Measurements from ENCODE around the gene OLFM3.

Gene OLFM3

DNA sequence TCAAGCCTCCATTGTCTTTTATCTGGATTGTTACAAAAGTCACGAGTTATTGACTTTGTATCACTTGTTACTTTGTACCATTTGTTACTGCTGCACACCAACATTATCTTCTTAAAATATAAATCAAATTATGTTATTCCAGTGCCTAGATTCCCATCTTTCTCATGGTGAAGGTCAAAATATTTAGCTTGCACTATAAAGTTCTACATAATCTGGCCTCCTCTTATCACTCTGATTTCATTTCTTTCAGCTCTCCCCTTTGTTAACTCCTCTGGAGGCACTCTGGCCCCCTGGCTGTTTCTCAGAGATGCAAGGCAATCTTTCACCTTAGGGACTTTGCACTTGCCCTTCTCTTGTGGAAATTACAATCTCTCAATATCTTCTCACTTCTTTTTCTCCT, 143.8 kb downstream of the OLFM3 start:
- in situ Hi-C loops (cut with MboI; ENCODE audit: low sequenced_read_pairs) = no loop called here

DNA sequence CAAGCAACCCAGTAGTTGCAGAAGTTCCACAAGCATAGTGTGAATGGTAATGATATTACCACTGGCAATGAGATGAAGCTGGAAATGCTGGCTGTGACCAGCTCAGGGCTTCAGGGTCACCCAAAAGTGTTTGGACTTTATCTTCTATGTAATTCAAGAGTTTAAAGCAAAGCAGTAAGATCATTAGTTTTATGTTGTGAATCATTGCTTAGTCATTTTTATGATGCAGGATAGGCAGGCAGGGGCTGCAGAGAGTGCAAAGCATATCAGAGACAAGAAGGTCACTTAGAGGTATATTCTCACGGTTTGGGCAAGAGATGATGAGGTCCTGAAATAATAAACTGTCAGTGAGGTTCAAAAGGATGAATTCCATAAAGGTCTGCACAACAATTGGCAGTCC, 147.4 kb downstream of the OLFM3 start:
- in situ Hi-C loops (cut with MboI; ENCODE audit: low sequenced_read_pairs) = no loop called here

DNA sequence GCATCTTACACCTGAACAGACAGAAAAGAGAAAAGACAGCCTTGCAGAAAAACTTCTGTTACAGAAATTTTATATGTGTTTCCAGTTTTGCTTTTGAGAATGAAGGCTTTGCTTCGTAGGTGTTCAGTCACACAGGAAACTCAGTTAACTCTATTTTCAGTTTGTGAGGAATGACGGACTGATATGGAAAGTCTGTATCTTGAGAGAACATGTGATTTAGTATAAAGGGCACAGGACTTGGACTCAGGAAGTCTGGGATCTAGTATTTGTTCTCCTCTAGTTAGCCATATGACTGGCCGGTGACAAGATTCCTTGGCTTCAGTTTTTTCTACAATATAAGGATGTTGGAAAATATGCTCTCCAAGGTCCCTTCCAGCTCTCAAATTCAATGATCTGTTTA, 149.1 kb downstream of the OLFM3 start:
- in situ Hi-C loops (cut with MboI; ENCODE audit: low sequenced_read_pairs) = no loop called here

DNA sequence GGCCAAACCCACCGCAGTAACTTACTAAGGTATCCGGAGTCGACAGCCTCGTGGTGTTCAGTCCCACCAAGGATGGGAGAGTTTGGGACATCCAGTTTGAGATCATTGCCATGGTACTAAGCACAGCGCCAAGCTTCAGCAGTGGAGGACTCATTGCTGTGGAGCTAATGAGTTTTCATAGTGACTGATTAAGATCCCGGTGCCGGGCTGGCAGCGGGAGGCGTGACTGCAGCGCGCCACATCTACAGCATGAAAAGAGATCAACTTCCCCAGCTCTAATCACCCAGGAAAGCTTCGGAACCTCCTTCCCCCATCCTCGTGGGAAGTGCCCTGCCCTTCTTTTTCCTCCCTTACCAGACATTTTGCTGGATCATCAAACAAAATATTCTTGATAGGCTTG, 149.9 kb downstream of the OLFM3 start:
- in situ Hi-C loops (cut with MboI; ENCODE audit: low sequenced_read_pairs) = no loop called here

DNA sequence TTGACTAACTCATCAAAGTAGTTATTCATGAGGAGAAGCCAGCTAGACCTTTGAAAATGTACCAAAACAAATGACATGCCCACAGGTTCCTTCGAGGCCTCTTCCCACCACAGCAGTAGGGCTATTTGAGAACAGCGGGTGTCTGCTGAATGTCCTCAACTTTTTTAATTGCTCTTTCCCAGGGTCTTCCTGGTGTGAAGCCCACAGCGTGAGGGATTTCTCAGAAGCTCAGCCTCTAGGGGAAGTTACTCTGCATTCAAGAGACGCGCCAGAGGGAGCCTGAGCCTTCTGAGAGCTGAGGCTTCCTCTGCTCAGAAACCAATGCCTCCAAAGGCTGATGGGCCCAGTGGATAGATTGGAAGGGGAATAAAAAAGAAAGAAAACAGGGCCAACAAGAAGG, 153.6 kb downstream of the OLFM3 start:
- in situ Hi-C loops (cut with MboI; ENCODE audit: low sequenced_read_pairs) = no loop called here

DNA sequence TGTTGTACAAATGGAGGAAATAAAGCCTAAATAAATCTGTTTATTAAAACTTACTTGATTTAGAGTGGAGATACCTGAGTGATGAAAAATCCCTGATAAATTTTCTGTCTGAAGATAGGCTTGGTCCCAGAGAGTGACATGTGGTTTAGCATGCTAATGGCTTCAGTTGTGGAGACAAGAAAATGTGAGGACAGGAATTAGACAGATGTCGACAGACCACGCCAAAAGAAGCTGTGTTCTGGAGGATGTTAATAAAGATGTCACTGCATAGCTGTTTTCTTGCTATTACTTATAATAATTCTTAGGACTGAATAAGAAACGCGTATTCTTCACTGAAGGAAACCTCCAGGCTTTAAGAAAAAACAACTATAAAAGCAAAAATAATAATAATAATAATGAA, 154.9 kb downstream of the OLFM3 start:
- in situ Hi-C loops (cut with MboI; ENCODE audit: low sequenced_read_pairs) = no loop called here

DNA sequence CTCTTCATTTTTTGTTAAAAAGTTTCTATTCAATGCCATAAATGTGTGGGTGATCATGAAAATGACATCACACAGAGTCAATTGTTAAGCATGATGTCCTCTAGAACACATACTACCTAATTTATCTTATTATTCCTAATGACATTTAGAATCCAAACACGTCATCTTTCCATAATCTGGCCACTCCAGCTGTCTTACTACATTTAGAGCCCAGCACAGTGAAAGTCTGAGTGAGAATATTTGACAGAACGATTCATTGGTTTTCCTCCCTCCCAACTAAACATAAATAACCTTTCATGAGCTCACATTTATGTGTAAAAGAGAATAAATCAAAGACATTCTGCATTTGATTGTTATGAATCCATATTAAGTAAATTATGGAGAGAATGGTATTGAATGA, 160.7 kb downstream of the OLFM3 start:
- in situ Hi-C loops (cut with MboI; ENCODE audit: low sequenced_read_pairs) = no loop called here

DNA sequence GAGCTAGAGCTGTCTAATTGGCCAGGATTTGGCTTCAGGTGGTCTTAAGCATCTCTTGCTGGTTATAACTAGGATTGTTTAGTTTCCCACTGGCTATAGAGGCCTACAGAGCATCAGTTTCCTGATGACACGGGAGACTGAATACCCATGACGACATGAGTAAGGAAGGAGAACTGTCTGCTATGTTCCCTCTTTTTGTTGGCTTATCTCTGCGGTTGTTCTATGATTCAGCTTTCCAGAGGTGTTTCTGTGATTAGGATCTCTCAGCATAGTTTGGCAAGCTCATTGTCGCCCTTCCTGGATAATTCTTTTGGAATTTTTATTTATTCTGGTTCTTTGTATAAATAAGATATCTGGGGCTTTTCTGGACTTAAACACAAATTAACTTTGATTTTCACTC, 163.4 kb downstream of the OLFM3 start:
- in situ Hi-C loops (cut with MboI; ENCODE audit: low sequenced_read_pairs) = no loop called here

DNA sequence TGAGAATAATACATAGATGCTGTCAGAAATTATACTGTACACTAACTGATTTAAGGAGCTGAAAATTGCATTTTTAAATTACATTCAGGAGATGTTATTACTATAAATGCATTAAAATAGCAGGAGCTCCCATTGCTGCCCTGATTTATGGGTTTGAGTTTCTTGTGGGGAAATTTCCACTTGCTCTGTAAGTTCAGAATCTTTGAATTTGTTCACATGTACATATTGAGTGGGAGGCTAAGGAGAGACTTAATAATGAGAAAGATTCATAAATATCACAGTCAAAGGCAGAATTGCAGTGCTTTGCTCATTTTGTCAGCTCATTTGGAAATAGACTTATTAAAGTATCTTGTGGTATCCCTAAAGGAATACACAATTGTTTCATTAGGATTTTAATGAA, 170.3 kb downstream of the OLFM3 start:
- in situ Hi-C loops (cut with MboI; ENCODE audit: low sequenced_read_pairs) = no loop called here

DNA sequence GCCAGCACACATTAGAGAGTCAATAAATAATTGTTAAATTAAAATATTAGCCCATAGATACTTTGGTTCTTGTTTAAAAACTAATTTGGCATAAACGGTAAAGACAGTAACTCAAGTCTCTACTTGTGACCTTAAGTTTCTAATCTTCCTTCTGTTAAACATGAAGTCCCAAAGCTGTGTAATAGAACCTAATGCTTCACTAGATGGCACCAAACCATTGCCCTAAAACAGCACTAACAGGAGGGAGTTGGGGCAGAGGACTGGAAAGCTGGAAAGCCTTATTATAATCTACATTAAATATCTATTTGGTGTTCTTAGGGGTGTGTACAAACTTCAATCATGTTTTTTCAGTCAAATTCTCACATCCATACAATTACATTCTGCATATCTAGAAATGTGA, 176.7 kb downstream of the OLFM3 start:
- in situ Hi-C loops (cut with MboI; ENCODE audit: low sequenced_read_pairs) = no loop called here

DNA sequence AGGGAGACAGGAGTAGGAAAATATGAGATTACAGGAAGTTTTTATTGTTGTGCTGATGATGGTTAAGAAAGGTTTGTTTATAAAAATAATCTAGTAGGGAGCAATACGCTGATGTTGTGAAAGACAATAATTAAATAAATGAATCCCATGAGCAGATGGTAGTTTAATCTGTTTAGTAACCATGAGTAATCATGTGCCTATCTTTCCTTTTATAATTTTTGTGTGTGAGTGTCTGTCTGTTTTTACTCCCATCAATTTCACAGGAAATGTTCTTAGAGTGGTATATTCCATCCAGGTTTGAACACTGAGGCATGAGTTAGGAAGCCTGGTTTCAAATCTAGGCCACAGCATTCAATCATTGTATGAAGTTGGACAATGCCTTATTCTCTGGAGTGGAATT, 180.5 kb downstream of the OLFM3 start:
- in situ Hi-C loops (cut with MboI; ENCODE audit: low sequenced_read_pairs) = no loop called here

DNA sequence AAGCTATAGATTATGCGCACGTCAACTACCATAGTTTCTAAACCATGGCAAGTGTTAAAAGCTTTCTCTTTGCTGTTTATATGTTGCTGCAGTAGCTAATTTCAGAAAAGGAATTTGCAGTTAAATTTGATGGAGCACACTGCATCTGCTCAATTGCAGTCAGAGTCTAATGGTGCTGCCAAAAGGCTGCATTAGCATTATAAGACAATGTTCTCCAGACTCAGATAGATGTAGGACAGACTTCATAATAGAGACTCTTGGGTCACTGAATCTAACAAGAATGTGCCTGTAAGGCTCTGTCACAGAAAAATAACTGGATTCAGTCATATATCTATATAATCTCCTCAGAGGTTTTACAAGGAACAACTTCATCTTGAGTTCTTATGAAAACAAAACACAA, 198.3 kb downstream of the OLFM3 start:
- in situ Hi-C loops (cut with MboI; ENCODE audit: low sequenced_read_pairs) = no loop called here

DNA sequence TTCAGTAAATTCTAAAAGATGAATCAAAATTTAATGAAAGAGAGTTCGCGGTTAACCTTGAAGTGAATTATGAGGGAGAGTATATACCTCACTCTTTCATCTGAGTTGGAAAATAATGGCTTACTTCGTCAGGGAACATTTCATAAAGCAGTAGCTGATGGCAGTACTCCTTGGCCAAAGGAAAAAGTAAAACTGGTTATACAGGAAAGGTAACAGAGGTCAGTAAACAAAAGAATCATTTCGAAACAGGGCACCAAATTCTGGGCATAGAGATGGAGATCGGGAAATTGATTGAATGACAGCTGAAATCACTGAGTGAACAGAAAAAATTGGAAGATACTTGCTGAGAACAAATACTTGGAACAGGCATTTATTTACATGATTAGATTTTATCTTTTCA, 199.0 kb downstream of the OLFM3 start:
- in situ Hi-C loops (cut with MboI; ENCODE audit: low sequenced_read_pairs) = no loop called here

DNA sequence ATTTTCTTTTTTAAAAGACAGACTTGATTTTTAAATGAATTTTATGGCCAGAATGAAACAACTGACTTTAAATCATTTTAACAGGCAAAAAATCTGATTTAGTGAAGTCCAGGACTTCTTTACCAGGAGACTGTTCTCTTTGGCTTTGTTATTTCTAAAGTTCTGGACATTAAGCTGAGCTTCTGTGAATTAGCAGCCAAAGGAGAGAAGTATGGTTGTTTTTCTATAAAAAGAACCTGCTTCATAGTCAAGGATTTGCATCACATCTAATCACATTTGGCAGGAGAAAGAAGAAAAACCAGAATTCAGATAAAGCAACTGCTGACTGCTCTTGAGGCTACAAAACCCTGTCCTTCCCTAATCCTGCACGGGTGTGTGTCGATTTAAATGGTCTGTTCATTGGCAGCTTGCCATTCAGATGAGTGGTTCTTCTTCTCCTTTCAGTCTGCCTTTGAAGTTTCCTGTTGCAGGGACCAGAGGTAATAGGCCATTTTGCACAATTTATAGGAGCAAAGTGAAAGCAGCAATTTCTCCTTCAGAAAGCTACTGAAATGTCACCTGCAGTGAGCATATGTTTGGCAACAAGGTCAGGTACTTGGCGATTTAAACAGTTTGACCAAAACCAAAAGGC, 215.4 kb downstream of the OLFM3 start:
- in situ Hi-C loops (cut with MboI; ENCODE audit: low sequenced_read_pairs) = no loop called here

DNA sequence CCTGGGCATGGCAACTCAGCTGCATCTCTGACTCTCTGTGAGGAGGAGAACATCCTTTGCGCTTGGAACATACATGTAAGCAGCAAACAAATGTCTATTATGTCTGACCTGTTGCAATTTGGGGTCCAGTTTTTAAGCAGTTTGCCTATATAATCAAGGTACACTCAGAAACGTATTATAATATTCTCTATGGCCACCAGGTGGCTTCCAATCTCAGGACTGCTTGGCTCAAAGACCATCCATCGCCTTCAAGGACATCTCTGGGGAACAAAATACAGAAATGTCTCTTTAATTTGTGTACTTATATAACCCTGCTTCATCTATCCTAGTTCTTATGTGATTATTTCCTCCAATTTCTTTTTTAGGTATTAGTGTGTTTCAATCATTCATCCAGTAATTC, 227.2 kb downstream of the OLFM3 start:
- in situ Hi-C loops (cut with MboI; ENCODE audit: low sequenced_read_pairs) = no loop called here

DNA sequence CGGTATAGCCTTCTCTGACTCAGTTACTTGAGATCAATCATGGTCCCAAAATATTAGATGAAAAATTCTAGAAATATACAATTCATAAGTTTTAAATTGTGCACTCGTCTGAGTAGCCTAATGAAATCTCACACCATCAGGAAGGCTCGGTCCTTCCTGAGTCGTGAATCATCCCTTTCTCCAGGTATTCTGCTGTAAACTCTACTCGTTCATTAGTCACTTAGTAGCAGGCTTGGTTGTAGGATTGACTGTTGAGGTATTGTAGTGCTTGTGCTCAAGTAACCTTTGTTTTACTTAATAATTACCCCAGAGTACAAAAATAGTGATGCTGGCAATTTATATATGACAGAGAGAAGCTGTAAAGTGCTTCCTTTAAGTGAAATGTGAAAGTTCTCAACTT, 238.7 kb downstream of the OLFM3 start:
- in situ Hi-C loops (cut with MboI; ENCODE audit: low sequenced_read_pairs) = no loop called here

DNA sequence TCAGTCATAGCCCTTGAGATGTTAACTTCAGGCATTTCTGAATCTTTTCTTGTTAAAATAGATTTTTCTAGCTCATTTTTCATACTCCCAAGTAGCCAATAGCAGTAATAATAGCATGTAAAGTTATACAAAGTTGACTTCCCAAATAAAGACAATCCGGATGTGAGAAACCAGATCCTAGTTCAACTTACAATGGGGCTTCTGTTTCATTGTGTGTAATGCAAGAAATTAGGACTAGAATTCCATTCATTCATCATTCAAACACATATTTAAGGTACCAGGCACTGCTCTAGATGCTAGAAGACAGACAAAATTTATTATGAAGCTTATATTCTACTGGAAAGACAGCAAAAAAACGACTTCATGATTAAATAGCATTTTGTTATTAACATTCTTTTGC, 240.3 kb downstream of the OLFM3 start:
- in situ Hi-C loops (cut with MboI; ENCODE audit: low sequenced_read_pairs) = no loop called here

All from HL-60/S4 treated with phorbol 12-myristate 13-acetate at 8.2 ng/mL for 4 days and 3 days (cell line).